Stimulated activated CD8-positive, alpha-beta memory T cell treated with anti-CD3 and anti-CD28 coated beads, Interleukin-12 subunit alpha, Interleukin-12 subunit beta, amount 100 ng/mL, for 1 hour (primary cell): ENCODE data around the gene UBE2D2.

Source experiments
- DNase-seq: peaks from one replicate; pipeline ENCODE4 v3.0.0-alpha.2; 2020; ENCODE audit warnings: low read depth

The UBE2D2 gene

DNA sequence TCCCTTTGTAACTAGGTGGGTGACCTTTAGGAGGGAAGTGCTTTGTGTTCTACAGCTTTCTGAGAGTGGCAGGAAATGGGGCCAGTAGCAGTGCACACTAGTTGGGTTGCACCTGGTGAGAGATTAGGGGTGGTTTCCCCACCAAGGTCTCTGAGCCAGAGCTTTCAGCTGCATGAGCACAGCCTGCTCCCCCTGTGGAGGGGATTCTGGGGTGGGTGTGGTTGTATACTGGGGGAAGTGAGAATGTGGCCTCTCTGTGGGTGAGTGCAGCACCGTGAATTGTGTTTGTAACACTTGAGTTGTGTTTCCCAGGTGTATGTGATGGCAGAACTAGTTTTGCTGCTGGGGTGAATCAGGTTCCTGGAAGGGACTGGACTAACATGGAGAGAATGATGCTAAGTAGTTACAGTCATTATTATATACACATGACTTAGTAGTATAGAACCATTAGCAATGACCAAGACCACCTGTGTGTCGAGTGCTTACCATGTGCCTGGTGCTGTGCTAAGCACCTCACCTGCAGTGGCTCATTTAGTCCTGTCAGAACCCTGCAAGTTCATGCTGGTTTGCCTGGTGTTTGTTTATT, 75.2 kb downstream of the UBE2D2 start:
- DNase-seq = no peak

DNA sequence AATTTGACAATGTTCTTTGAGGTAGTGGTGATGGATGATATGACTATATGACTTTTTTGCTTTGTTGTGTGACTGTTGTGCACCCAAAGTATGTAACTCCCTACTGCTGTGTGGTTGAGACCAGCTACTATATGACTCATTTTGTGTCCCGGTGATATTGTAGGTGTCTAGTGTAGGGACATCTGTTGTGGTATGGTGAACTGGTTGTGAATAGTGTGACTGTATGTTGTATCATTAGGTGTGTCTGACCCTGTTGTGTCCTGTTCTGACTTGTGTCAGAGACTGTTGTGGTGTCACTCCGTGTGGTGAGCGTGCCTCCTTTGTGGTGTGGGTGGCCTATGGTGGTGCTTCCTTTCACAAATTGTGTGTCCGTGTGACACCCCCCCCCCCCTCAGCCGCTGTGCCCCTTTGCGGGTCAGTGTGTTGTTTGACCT, 75.9 kb downstream of the UBE2D2 start:
- DNase-seq = no peak

GRCh38 chr5:139637438-139638089, 76.4 kb downstream of the UBE2D2 start:
- no peak for DNase-seq

GRCh38 chr5:139638090-139638735, 77.1 kb downstream of the UBE2D2 start:
- no peak for DNase-seq

GRCh38 chr5:139638736-139639618, 77.8 kb downstream of the UBE2D2 start:
- DNase-seq = no peak

- DNase-seq = no peak
Observed at GRCh38 chr5:139639619-139640380, 78.7 kb downstream of the UBE2D2 start.

GRCh38 chr5:139640421-139641115, 79.4 kb downstream of the UBE2D2 start:
- DNase-seq = no peak

- DNase-seq = no peak
Observed at GRCh38 chr5:139641116-139642080, 80.3 kb downstream of the UBE2D2 start.

DNA sequence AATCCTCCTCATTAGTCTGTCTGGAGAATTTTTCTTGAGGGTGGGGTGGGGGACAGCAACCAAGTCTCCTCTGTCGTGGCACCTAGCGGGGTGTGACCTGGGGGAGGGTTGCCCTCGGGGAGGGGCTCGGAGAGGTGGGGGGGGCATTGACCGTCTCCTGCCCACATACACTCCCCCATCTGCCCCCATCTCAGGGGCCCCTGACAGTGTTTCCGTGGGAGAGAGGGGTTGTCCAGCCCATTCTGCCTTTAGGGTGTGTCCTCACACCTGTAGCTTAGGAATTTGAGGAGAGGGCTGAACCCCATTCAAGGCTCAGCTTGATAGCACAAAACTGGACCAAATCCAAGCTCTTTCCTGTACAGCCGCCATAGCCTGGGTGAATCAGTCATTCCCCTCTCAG, 81.1 kb downstream of the UBE2D2 start:
- no peak for DNase-seq

GRCh38 chr5:139642891-139643871, 82.0 kb downstream of the UBE2D2 start:
- DNase-seq = no peak

GRCh38 chr5:139644001-139644456, 82.9 kb downstream of the UBE2D2 start:
- DNase-seq = no peak

DNA sequence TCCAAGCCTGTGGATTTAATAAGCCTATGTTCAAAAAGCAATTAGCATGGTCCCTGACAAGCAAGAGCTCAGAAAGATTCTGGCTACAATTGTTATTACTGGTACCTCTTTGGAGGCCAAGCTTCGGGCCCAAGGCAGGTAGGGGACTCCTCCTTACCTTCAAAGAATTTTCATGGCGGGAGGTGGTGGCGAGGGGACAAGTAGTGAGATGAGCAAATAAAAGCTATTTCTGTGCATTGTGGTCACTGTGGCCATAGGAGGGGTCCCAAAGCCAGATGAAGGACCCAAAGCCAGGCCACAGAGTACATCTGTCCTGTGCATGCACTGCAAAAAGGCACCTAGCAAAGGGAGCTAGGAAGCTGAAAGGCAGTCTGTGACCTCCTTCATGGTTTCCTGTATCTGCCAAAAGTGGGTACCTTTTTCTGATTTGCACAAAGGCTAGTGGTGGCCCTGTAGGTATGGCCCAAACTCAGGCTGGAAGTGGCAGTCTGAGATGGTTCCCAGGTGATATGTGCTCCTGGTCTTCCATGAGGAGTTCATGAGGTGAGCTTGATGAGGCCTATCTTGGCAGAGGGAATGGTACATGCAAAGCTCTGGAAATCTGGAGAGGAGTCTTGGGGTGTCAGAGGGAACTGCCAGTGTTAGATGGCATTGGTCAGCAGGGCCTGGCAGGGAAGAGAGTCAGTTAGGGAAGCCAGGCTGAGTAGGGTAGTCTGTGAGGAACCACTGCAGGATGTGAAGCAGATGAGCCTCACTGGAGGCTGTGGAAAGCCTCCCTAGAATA, 83.7 kb downstream of the UBE2D2 start:
- DNase-seq = no peak

DNA sequence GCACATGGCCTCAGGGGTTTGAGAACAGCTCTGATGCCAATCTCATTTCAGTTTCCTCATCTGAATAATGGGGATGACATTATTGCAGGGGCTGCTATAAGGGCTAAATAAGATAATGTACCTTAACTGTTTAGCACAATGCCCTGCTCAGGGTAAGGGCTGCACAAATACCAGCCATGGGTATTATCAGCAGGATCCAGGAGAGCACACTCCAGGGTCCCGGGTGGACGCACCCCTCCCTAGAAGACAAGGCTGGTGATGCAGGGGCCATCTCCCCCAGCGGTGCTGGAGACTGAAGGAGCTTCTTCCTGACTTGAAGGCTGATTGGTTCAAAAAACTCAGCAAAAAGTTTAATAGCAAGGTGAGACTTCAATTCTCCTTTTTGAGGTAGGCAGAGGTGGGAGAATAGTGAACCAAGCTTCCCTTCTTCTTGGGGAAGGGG, 84.3 kb downstream of the UBE2D2 start:
- DNase-seq = no peak

DNA sequence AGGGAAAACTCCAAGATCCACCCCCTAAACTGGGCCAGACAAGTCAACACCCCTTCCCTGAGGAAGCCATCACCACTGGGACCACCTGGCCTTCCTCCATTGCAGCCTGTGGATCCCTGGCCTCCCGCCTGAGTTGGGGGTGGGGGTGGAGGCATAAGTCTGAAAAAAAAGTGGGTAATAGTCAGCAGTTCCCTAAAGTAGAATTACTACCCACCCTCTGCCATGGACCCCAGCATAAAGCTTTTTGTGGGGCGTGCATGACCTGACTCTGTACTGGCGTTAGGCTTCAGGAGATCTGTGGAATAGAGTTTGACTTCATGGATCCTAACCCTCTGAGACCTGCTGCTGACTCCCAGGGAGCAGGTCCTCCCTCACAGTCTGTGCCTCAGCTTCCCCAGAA, 85.0 kb downstream of the UBE2D2 start:
- no peak for DNase-seq

- no peak for DNase-seq
Observed at GRCh38 chr5:139646912-139647505, 85.9 kb downstream of the UBE2D2 start.

DNA sequence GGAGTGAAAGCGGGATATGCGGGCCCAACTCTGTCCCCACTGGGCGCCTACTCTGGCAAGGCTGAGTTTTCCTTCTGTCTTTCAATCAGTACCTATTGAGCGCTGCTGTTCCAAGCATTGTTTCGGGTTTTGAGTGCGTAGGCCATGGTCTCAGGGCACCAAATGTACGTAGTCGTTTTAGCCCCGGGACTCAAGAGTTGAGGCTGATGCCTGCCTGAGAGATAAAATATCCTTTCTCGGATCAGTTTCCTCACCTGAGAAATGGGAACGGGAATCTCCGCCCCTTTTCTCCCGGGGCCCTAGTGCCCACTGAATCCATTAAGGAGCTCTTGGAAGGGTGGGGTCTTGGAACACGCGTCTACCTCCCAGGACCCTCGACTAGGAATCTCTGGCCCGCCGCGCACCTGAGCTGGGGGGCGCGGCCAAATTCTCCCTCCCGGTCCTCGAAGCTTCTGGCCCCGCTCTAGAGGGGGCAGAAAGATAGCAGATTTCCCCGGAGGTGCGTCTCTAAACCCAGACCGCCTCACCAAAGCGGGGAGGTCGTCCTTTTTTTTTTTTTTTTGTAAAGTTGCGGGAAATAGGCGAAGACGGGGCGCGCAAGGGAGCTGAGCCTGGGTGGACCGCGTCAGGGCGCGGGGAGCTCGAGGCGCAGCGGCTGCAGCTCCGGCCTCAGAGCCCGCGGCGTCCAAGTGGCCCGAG, 86.5 kb downstream of the UBE2D2 start:
- no peak for DNase-seq
